GM18511 (cell line): ENCODE measurements around the gene PDAP1.
"Not testable (repeated sequence)": the region's sequence is repeated elsewhere in the genome, so short reads cannot be mapped to it uniquely, and the experiment has no call there.

Experiments used
- ATAC-seq: cut with Tn5 transposase; IDR thresholded peaks from one replicate; pipeline ENCODE4 v1.9.1; 2021; ENCODE audit warnings: mild to moderate bottlenecking, moderate library complexity; ENCODE audit not compliant: unreplicated experiment

Gene PDAP1

GRCh38 chr7:99408379-99409191 lies at the start of gene PDAP1, which contains the start of gene BUD31:
TSS of gene PDAP1 (minus strand) at chr7:99408597. CDS start at chr7:99408548, 49 bp downstream.
TSS of gene BUD31 (plus strand) at chr7:99408969. CDS start at chr7:99411093, 2,124 bp downstream.
- ATAC-seq = peak; percentile 83

GRCh38 chr7:99457650-99458493 lies 49.5 kb upstream of the PDAP1 start:
- no peak for ATAC-seq

GRCh38 chr7:99457050-99457649 lies 48.8 kb upstream of the PDAP1 start:
- no peak for ATAC-seq

GRCh38 chr7:99456288-99456687 lies 47.9 kb upstream of the PDAP1 start:
- no peak for ATAC-seq

GRCh38 chr7:99455874-99456273 lies 47.5 kb upstream of the PDAP1 start:
- ATAC-seq = no peak

GRCh38 chr7:99453105-99453504 lies 44.7 kb upstream of the PDAP1 start:
- ATAC-seq = no peak

GRCh38 chr7:99452541-99452940 lies 44.1 kb upstream of the PDAP1 start:
- ATAC-seq = no peak

- no peak for ATAC-seq
These were observed 43.5 kb upstream of the PDAP1 start for GRCh38 chr7:99451936-99452335.

GRCh38 chr7:99449326-99449725 lies 40.9 kb upstream of the PDAP1 start:
- no peak for ATAC-seq

GRCh38 chr7:99448855-99449254 lies 40.5 kb upstream of the PDAP1 start:
- ATAC-seq = no peak

GRCh38 chr7:99447943-99448342 lies 39.5 kb upstream of the PDAP1 start:
- no peak for ATAC-seq

GRCh38 chr7:99446096-99446495 lies 37.7 kb upstream of the PDAP1 start:
- no peak for ATAC-seq

GRCh38 chr7:99440195-99440594 lies 31.8 kb upstream of the PDAP1 start:
- no peak for ATAC-seq

- peak; percentile 95 for ATAC-seq
These were observed 30.4 kb upstream of the PDAP1 start, which contains the start of the genes CPSF4 and PTCD1 for GRCh38 chr7:99438573-99439480. TSS of gene CPSF4 (plus strand) at chr7:99438943. CDS start at chr7:99439083, 140 bp downstream. TSS of gene PTCD1 (minus strand) at chr7:99438798. CDS start at chr7:99435242, 3,556 bp downstream.

- peak; percentile 18 for ATAC-seq
These were observed 29.7 kb upstream of the PDAP1 start for GRCh38 chr7:99437946-99438572.

GRCh38 chr7:99433158-99433557 lies 24.8 kb upstream of the PDAP1 start:
- ATAC-seq = no peak

GRCh38 chr7:99431756-99432540 lies 23.6 kb upstream of the PDAP1 start:
- not testable (repeated sequence) for ATAC-seq

GRCh38 chr7:99429756-99430155 lies 21.4 kb upstream of the PDAP1 start:
- ATAC-seq = no peak
